Dedifferentiated amniotic fluid mesenchymal stem cell (primary cell): ENCODE measurements around the gene SLC66A1.

ENCODE experiments used
- DNase-seq: peaks from one replicate; pipeline ENCODE4 v3.0.0-alpha.2; 2016; ENCODE audit errors: extremely low spot score

Gene SLC66A1

DNA sequence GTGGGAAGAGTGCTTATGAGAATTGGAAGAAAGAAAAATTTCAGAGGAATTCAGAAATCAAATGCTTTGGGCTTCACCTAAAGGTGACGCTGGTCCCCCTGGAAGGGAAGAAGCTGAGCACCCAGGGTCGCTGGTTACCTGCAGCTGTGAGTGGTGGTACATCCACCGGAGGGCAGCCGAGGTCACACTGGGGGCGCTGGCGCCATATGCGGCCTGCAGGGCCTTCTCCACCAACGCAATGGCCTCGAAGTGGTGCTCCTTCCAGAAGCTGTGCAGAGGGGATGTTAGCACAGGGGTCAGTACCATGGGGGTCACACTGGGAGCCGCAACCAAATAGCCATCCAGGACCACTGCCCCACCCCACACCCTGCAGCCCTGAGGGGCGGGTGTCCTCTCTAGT is 6.2 kb upstream of the SLC66A1 start:
- DNase-seq, result no peak

- DNase-seq, result no peak
Measured at GRCh38 chr1:19306941-19307340, 5.2 kb upstream of the SLC66A1 start.

GRCh38 chr1:19307794-19308508 is 4.2 kb upstream of the SLC66A1 start:
- DNase-seq, result no peak

GRCh38 chr1:19308509-19308907 is 3.6 kb upstream of the SLC66A1 start:
- DNase-seq, result no peak

DNA sequence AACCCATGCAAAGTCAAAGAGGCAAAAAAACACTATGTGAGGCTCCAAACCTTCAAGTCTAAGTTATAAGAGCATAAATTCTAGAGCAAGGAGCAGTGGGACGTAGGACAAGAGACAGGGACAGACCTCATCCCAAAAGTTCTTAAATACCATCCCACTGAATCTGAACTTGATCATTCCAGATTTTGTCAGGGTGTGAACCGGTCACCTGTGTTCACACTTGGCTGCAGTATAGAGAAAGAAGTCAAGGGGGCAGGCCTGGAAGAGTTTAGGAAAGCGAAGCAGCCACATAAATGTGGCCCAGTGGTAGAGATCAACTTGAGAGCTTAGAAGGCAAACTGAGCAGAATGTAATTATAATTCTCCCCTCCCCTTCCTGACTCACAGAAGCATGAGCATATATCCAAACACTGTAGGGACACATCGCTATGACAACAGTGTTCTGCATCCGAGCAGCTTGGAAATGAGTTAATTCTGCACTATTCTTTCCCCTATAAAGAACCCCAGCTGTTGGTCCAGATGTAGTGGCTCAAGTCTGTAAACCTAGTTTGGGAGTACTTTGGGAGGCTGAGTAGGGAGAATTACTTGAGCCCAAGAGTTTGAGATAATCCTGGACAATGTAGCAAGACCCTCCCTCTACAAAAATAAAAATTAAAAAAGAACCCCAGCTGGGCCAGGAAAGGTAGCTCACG is 2.9 kb upstream of the SLC66A1 start:
- peak; percentile 47 for DNase-seq

- no peak for DNase-seq
Measured at GRCh38 chr1:19310061-19310460, 2.1 kb upstream of the SLC66A1 start.

DNA sequence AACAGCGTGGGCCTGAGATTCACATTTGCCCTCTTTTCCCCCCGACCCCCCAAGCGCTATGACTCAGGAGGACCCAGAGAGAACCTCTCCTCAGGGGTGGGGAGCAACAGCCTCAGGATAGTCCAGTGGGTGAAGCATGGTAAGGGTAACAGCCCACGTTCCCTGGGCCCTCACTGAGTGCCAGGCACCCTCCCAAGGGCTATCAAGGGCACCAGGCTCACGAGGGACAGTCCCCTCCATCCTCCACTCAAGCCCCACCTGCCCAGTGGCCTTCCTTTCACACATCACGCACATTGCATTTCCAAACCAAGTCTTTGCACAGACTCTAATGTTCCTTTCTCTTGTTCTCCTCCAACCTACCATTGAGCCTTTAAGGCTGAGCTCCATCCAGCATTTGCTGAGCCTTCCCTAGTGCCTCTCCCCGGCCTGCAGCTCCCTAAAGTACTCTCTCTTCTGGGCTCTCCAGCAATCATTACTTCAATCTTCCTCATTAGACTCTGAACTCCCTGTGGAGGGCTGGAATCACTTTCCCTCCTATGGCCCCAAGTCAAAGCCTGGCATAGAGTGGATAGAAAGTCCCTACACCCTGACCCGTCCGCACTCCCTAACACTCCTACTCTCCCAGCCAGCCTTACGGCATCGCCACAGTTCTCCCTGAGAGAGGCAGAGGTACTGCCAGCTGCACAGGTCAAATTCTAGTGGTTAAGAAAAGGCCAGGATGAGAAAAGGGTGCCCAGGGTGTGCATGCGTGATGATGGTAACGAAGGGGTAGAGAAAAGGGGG is 1.2 kb upstream of the SLC66A1 start:
- DNase-seq, result no peak

- DNase-seq, result no peak
Measured at GRCh38 chr1:19311503-19311930, 609 bp upstream of the SLC66A1 start.

GRCh38 chr1:19312782-19313635 is 883 bp downstream of the SLC66A1 start:
- no peak for DNase-seq

GRCh38 chr1:19313636-19313959 is 1.5 kb downstream of the SLC66A1 start:
- DNase-seq, result no peak

DNA sequence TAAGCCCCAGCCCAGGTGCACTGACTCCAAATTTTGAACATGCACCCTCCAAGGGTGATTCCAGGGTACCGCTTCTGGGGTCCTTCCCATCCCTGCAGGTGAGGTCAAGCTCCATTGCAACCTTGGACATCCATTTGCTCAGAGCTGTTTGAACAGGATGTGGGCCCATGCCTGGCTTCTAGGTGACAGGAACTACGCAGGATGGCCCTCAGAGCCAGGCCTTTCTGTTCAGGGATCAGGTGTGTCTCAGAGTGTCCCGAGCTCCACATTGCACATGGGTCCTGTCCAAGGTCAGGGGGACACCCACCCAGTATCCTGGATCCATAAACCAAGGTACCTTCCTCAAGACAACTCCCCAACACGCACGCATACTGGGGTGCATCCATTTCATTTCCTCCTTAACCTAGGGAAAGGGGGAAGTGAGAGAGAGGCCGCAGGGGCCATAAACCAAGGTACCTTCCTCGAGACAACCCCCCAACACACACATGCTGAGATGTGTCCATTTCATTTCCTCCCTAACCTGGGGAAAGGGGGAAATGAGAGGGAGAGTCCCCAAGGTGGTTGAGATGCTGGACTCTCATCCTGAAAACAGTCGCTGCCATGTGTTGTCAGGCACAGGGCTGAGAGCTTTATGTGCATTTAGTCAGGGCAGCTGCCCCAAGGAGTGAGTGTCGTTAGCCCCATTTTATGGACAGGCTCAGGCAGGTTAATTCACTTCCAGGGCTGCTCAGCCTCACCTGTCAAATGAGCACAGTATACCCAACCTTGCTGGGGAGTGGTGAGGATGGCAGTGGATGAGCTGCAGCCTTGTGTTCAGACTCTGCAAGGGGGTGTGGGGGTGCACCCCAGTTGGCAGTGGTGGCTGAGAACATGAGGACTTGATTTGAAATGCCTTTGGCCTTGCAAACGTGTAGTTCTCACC is 2.1 kb downstream of the SLC66A1 start:
- no peak for DNase-seq

- no peak for DNase-seq
Measured at GRCh38 chr1:19315378-19316198, 3.5 kb downstream of the SLC66A1 start.

DNA sequence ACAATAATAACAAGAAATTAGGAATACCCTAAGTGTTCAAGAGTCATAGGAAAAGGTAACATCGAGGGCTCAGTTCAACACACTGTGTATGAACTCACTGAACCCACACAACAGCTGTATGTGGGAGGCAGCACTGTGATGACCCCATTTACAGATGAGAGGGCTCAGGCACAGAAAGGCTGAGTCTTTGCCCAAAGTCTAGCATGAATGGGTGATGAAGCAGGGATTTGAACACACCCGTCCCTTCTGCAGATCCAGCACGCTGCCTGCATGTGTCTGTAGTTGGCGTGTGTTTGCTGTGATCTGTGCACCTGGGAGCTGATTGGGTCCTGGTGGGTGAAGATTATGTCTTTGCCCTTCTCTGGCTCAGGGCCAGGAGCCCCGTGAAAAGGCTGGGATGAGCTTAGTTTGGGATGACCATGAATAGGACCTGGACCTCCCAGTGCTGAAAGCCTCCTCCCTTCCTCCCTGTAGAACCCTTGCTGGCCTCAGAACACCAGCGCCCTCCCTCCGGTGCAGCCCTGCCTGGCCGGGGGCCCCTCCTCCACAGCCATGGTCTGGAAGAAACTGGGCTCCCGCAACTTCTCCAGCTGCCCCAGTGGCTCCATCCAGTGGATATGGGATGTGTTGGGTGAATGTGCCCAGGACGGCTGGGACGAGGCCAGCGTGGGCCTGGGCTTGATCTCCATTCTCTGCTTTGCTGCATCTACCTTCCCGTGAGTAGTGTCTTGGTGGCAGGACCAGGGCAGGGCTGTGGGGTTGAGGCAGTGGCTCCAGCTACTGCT is 5.2 kb downstream of the SLC66A1 start:
- DNase-seq, result no peak

DNA sequence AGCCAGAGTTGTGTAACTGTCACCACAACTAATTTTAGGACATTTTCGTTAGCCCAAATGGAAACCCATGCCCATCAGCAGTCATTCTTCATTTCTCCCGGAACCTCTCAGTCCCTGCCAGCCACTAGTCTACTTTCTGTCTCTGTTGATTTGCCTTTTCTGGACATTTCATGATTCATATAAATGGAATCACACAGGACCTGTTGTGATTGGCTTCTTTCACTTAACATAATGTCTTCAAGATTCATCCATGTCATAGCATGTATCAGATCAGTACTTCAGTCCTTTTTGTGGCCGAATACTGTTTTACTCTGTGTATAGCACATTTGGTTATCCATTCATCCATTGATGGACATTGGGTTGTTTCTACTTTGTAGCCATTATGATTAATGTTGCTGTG is 7.1 kb downstream of the SLC66A1 start:
- no peak for DNase-seq

DNA sequence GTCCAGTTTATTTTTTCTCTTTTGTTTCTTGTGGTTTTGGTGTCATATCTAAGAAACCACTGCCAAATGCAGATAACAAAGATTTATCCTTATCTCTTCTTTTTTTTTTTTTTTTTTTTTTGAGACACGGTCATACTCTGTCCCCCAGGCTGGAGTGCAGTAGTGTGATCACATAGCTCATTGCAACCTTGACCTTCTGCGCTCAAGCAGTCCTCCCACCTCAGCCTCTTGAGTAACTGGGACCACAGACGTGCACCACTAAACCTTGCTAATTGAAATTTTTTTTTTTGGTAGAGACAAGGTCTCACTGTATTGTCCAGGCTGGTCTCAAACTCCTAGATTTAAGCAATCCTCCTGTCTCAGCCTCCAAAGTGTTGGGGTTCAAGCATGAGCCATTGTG is 8.9 kb downstream of the SLC66A1 start:
- no peak for DNase-seq

- DNase-seq, result no peak
Measured at GRCh38 chr1:19322481-19322880, 10.4 kb downstream of the SLC66A1 start.

- DNase-seq, result no peak
Measured at GRCh38 chr1:19323987-19324664, 12.0 kb downstream of the SLC66A1 start.

DNA sequence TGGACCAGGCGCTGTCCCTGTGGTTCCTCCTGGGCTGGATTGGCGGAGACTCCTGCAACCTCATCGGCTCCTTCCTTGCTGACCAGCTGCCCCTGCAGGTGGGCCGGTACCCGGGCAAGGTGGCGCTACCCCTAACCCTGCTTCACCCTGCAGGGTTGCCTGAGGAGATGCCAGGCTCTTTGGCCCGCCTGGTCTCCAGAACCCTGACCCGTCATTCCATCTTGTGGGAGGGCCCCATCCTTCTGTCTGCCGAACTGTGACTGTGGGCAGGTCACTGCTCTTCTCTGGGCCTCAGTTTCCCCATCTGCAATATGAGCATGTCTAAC is 12.5 kb downstream of the SLC66A1 start:
- DNase-seq, result no peak
